Fibroblast of lung (primary cell): ENCODE data around the gene RNASEH2A.

Experiments used
- EZH2 ChIP-seq: IDR thresholded peaks from 2 replicates; pipeline ENCODE4 v1.5.1; 2012; ENCODE audit warnings: low read length, control low read depth, mild to moderate bottlenecking; ENCODE audit errors: missing control alignments
- TF ChIP-seq, protein P1 (sequence below), 2 donors: IDR thresholded peaks in 1 of 2; conservative IDR thresholded peaks in 1 of 2; 1 replicate in 1 of 2; 2 replicates in 1 of 2; pipeline ENCODE4 v1.5.1; 2011 to 2012; ENCODE audit warnings: low read length in 2 of 2, control low read depth in 1 of 2, inconsistent platforms in 1 of 2, low read depth in 1 of 2, mild to moderate bottlenecking in 1 of 2

DNA sequence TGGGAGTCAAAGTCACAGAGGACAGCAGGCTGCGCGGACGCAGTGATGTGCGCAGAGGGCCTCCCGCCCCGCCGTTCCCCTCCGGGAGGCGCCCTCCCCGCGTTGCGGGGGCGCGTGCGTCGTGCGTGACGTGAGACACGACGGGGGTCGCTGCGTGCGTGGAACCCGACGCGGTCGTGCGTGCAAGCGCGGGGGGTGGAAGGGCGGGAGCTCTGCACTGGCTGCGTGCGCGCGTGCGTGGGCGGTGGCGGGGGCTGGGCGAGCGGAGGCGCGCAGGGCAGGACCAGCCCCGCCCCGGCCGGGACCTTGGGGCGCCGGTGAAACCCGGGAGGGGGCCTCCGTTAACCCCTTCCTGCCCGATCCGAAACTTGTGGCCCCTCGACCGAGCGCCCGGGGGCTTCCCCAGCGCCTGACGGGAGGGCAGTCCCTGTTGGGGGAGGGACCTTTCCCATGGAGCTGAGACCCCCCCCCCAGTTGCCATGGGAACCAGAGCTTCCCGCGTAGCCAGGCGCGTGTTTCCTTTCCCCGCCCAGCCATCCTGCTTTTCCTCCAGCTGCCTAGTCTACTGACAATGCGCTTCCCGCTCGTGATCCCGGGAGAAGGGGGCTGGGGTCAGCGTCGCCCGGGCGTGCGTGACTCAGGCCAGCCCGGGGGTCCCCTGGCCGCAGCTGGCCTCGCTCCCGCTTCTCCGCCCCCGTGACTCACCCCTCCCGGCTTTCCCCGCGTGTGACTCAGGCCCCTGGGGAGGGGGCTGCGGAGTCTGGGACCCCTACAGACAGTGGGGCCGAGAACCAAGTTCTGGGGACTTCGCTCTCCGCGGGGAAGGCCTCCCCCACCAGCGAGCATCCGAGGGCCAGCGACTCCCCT lies 23.7 kb upstream of the RNASEH2A start:
- TF ChIP-seq, protein P1, sequence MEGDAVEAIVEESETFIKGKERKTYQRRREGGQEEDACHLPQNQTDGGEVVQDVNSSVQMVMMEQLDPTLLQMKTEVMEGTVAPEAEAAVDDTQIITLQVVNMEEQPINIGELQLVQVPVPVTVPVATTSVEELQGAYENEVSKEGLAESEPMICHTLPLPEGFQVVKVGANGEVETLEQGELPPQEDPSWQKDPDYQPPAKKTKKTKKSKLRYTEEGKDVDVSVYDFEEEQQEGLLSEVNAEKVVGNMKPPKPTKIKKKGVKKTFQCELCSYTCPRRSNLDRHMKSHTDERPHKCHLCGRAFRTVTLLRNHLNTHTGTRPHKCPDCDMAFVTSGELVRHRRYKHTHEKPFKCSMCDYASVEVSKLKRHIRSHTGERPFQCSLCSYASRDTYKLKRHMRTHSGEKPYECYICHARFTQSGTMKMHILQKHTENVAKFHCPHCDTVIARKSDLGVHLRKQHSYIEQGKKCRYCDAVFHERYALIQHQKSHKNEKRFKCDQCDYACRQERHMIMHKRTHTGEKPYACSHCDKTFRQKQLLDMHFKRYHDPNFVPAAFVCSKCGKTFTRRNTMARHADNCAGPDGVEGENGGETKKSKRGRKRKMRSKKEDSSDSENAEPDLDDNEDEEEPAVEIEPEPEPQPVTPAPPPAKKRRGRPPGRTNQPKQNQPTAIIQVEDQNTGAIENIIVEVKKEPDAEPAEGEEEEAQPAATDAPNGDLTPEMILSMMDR (conservative IDR thresholded peaks at IDR 0.05 in 1 of 2, IDR thresholded peaks at IDR 0.05 in 1 of 2; ENCODE audit: low read depth in 1 of 2, low read length in 2 of 2): no peak
- TF ChIP-seq EZH2: no peak
